Activated effector memory CD4-positive, alpha-beta T cell treated with anti-CD3 and anti-CD28 coated beads, Interleukin-2, amount 50 U/mL, for 16 hours (primary cell): ENCODE results near the gene DMWD.

Experiments used
- DNase-seq: peaks from one replicate; pipeline ENCODE4 v3.0.0-alpha.2; 2020

Gene DMWD

DNA sequence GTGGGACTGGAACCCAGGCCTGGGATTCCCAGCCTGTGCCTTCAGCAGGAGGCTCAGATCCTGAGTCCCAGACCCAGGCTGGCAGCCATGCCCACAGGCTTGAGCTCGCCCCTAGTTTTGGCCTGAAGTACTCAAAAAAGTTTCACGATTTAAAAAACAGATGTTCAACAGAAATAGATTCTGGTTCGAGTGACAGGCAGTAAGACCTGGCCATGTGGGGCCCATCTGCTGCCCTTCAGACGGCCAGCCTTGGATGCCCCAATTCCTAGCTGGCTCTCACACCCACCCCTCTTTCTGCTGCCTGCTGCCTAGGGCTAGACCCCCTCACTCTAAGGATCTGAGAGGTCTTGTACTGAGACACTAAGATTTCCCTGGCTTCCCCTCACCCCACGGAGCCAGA, 7.5 kb downstream of the DMWD start:
- DNase-seq: no peak

DNA sequence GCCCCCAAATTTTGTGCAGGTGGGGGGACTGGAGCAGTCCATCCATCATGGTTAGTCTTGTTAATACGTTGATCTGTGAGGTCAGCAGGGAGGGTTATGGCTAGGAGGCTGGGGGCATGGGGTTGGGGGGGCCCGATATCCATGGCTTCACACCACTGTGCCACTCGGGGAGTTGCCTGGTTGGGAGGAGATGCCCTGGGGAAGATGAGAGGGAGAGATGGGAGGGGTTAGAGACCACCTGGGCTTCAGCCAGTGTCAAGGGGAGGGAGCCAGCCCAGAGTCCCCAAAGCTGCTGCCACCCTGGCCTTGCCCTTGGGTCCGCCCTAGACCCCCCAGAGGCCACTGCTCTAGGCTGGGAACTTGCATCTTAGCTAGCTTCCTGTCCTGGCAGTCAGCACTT, 8.5 kb downstream of the DMWD start:
- DNase-seq: no peak

DNA sequence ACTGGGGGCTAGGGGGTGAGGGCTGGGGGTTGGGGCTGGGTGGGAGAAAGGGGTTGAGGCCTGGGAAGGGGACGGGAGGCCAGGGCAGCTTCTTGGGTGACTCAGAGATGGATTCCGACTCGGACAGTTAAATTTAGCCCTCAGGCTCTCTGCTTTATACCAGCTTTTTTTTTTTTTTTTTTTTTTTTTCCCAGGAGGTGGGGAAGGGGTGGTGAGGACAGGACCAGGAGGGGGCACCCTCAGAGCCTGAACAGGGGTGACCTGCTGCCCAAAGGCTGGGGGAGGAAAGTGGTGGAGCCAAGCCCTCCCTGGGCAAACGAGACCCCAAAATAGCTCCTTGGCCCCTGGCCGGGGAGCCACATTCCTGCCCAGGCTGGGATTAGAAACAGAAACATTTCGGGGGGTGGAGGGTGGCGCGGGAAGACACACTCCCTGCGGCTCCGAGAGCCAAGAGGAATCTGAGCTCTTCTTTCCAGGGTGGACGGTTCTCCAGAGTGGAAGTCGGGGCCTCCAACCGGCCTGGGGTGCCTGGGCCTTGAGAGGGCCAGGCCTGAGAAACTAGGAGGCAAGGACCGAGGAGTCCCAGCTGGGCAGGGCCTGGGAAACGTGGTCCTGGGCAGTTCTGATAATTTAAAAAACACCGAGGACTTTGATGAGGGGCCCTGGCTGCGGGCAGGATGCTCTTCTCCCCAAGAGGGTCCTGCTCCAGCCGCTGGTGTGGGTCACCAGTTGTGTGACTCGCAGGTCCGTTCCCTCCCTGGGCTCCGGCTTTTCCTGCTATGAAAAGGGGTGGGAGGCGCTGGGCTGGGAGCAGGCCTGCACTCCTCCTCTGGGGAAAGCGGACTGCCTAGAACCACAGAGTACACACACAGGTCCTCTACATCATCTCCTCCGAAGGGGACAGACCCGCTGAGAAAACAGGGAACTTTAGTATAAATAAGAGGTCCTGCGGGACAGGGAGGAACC, 9.5 kb downstream of the DMWD start:
- DNase-seq: no peak

DNA sequence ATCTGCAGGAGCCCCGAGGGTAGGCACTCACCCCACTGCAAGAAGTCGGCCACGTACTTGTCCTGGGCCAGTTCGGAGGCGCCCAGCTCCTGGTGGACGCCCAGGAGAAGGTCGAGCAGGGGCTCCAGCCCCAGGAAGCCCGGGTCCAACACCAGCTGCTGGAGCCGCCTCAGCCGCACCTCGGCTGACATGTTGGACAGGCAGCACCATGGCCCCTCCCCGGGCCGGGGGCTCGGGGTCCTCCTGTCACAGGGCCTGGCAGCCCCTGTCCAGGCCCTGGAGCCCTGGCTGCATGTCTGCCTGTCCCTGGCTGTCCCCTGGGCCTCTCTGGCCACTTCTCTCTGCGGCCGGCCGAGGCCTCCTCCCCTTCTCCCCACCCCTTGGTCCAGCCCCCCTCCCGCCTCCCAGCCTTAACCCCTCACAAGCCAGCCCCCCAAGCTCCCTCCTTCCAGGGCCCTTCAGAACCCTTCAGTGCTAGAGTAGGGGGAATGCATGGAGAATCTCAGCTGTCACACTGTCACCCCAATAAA, 10.4 kb downstream of the DMWD start, which contains the start of gene DMPK:
TSS of gene DMPK (minus strand) at position 329 of the 530 bp plus-strand sequence. CDS start at position 191, 138 bp downstream.
- no peak for DNase-seq

DNA sequence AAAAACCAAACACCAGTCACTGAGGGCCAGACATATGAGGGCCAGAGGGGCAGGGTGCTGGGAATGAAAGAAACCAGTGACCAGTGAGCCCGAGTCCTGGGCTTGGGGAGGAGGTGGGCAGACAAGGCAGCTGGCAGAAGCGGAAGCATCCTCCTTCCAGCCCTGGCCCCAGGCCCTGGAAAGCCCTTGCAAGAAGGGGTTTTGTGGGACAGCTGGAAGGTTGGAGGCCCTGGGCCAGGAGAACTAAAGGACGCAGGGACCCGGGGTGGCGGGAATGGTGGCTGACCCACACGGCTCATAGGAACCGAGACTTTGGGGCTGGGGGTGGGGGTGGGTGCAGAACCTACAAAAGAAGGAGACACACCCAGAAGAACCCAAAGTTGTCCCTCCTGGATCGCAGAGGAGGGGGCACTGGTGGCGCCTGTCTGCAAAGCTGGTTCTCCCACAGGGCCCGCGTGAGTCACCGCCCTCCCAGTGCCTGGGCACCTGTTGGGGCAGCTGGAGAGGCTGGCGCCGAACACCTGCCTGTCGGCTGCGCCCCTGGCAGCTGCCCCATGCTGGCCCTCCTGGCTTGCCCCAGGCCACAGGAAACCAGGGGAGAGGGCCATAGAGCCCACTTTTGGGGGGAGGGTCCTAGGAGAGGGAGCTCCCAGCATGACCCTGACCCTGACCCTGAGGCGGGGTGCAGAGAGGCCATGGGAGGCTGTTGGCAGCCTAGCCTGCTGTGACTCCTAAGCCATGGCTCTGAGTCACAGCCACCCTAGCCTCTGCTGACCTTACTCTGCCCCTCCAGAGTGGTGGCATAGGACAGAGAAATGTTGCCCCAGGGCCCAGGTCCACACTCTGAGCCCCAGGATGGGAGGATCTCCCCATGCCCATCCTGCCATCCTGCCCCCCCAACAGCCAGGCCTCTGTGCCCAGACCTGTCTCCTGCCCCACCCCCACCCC, 11.2 kb downstream of the DMWD start:
- no peak for DNase-seq

DNA sequence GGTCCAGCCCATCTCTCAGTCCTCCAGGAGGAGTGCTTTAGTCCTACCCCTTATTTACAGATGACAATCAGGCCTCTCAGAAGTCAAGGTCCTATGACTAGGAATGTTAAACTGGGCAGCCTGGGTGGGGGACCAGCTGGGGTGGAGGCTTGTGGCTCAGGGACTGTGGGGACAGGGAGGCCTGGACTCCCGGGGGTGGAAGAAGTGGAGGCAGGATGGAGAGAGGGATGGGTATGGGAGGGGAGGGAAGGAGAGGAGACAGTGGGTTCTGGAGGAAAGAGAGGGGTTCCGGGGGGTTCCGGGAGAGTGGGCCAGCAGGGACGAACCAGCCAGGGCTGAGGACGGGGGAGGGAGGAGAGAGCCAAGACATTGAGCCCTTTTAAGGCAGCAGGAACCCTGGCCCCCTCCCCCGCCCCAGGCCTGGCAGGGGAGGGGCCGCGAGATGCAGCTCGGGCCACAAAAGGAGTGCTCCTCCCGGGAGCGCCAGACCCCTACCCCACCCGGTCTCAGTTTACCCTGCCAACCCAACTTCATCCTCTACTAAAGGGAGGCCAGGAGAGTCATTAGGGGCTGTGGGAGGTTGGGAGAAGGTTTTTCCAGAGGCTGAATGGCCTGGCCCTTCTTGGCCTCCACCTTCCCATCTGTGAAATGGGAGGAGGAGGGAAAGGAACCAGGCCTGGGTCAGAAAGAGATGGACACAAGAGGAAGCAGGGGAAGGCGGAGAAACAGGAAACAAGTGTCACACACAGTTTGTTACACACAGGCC, 12.0 kb downstream of the DMWD start:
- DNase-seq: no peak

DNA sequence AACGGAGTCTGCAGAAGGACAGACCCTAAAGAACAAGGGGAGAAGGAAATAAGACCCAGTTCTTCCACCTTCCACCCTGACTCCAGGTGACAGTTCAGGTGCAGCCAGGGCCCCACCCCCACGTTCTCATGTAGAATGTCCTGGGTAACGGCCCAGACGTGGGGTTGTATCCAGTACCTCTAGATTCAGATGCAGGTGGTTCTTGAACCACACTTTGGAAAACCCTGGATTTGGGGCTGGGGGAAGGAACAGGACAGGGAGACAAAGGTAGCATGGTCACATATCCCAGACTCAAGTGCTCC, 12.5 kb downstream of the DMWD start:
- no peak for DNase-seq

DNA sequence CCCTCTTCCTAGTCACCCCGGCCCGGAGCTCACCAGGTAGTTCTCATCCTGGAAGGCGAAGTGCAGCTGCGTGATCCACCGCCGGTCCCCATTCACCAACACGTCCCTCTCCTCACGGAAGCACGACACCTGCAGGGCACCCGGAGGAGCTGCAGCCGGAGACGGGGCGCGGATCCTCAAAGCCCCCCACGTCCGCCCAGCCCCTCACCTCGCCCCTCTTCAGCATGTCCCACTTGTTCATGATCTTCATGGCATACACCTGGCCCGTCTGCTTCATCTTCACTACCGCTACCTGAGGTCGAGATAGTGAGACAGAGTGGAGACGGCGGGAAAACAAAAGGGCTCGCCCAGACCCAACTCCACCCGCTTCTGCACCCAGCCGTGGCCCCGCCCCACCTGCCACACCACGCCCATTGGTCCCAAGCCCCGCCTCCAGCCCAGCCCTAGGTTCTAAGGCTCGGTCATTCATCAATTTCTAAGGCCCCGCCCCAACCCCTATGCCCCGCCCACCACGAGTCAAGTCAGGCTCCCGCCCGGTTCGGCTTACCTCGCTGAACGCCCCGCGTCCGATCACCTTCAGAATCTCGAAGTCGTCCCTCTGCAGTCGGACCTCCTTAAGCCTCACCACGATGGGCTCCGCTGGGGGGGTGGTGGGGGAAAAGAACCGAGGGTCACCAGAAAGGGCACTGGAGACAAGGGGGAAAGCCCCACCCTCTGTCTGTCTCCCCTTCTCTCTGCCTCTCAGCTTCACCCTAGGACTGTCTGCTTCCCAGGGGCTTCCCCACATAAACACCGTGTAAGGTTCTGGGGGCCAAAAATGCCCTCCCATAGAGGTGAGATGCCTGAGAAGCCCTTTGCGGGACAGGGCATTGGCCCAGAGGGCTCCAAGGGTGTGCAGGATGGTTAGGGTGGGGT, 13.2 kb downstream of the DMWD start:
- peak; percentile 93 for DNase-seq

DNA sequence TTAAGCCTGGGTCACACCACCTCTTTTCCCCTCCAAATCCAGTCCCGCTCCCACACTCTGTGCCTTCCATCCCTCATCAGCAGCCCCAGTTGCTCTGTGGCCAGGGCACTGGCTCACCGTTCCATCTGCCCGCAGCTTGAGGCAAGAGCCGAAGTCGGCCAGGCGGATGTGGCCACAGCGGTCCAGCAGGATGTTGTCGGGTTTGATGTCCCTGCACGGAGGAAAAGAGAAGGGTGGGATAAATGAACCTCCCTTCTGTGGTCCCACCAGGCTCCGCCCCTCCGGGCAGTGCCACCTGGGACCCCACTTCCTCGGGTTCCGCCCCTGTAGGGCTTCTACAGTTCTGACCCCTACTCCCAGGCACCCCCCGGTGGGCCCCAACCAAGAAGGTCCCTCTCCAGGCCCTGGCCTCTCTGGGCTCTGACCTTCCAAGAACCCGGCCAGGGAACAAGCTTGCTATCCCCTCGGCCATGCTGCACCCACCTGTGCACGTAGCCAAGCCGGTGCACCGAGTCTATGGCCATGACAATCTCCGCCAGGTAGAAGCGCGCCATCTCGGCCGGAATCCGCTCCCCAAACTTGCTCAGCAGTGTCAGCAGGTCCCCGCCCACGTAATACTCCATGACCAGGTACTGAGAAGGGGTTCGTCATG, 14.5 kb downstream of the DMWD start:
- DNase-seq: no peak

DNA sequence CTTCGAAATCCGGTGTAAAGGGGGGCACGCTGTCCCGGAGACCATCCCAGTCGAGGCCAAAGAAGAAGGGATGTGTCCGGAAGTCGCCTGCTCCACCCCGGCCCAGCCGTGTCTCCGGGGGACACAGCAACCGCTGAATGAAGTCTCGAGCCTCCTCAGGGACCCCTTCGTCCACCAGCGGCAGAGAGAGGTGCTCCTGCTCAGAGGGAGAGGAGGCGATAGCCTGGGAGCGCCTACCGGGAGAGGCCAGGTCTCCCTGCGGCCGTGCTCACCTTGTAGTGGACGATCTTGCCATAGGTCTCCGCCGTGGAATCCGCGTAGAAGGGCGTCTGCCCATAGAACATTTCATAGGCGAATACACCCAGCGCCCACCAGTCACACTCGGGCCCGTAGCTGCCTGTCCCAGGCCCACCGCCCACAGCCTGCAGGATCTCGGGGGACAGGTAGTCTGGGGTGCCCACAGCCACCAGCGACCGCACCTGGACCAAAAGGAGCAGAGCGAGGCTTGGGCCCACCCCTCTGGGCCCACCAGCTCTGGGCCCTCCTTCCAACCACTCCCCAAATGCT, 15.2 kb downstream of the DMWD start:
- no peak for DNase-seq

DNA sequence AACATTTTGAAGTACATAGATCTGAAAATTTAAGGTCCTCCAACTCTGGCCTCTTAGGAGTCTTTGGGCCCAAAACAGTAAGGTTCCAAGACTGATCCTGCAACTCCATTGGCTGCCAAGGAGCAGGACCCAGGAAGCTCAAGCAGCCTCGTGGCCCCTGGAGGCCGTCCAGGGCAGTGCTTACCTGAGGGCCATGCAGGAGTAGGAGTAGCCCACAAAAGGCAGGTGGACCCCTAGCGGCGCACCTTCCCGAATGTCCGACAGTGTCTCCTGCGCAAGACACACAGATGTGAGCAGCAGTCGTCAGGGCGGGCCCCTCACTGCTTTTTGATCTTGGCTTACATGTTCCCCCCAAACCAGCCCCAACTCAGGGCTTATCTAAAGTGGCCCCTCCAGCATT, 17.9 kb downstream of the DMWD start:
- DNase-seq: no peak

DNA sequence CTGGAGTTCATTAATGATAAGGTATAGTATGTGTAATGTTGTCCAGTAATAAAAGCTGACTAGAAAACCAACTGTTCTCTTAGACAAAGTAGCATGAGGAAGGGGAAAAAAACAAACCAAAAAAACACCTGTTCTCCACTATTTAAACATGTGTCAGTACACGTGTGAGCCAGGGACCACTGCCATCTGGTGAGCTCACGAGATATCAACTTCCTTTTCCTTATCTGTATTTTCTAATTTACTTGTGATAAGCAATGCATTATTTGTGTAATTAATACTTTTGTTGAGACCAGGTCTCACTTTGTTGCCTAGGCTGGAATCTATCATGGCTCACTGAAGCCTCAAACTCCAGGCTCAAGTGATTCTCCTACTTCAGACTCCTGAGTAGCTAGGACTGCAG, 19.3 kb downstream of the DMWD start:
- no peak for DNase-seq

DNA sequence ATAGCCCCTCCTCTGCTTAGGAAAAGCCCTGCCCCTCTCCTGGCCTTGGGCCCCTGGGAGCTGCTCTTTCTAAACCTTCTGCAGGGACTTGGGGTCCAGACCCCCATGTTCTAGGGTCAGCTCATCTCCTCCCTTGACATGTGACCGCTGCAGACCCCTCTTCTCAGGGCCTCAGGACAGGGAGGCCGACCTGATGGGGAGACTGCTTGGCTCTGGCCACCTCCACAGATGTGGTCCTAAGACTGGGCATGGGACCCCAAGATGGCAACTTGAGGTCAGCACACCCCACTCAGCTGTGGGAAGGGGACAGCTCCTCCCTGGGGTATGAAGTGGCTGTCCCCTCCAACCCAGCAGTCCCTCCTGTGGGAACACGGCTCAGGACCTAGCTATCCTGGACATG, 19.7 kb downstream of the DMWD start:
- no peak for DNase-seq

DNA sequence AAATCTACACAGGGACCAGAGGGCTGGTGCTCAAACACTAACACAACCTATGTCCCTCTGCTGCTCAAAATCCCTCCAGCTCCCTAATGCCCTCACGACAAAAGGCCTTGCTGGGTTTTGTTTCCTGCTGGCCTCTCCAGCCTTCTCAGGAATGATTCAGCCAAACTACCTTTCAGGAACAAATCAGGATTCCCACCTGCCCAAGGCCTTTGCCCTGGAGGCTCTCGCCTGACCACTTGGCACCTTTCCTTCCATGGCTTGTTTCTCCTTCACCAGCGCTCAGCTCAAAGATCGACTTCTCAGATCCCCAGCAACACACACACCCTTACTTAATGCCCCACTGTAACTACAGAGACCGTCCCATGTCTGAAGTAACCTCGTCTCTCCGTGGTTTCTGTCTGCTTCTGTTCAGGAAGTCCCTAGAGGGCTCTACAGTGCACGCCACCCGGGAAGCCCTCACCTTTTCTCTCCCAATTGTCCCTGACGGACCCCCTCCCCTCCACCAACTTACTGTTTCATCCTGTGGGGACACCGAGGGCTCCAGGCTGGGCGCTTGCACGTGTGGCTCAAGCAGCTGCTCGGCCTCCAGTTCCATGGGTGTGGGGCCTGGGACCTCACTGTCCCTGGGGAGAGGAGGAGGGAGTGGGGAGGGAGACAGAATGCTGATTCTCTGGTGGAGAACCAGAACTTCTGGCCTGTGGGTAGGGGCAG, 20.4 kb downstream of the DMWD start:
- DNase-seq: no peak

DNA sequence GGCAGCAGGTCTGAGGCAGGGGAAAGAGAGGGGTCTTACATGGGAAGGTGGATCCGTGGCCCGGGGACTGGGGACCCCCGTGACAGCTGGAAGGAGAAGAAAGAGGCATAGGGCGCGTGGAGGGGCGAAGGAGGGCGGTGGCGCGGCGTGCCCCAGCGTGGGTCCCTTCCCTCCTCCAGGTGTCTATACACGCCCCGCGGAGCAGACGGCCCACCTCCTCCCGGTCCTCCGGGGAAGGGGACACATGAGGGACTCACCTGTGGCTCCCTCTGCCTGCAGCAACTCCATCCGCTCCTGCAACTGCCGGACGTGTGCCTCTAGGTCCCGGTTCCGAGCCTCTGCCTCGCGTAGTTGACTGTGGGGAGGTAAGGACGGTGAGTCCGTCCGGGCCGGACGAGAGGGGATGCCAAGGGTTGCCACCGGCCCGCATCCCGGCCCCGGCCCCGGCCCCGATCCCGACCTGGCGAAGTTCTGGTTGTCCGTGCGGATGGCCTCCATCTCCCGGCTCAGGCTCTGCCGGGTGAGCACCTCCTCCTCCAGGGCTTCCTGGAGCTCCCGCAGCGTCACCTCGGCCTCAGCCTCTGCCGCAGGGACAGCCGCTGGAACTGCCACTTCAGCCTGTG, 21.2 kb downstream of the DMWD start:
- DNase-seq: no peak

DNA sequence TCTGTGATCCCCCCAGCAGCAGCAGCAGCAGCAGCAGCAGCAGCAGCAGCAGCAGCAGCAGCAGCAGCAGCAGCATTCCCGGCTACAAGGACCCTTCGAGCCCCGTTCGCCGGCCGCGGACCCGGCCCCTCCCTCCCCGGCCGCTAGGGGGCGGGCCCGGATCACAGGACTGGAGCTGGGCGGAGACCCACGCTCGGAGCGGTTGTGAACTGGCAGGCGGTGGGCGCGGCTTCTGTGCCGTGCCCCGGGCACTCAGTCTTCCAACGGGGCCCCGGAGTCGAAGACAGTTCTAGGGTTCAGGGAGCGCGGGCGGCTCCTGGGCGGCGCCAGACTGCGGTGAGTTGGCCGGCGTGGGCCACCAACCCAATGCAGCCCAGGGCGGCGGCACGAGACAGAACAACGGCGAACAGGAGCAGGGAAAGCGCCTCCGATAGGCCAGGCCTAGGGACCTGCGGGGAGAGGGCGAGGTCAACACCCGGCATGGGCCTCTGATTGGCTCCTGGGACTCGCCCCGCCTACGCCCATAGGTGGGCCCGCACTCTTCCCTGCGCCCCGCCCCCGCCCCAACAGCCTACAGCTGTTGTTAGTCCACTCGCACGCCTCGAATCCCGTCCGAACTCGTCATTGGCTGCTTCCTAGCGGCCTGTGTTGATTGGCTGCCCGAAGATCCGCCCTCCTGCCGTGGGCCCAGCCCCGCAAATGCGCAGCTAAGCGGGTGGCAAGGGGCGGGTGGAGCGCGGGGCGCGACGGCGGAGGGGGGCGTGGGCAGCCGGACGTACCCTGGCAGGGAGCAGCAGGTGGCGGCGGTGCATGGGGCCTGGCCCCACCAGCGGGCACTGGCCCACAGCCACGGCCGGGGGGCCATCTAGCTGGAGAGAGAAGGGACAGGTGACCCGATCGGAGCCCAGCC, 22.2 kb downstream of the DMWD start:
- peak; percentile 97 for DNase-seq

DNA sequence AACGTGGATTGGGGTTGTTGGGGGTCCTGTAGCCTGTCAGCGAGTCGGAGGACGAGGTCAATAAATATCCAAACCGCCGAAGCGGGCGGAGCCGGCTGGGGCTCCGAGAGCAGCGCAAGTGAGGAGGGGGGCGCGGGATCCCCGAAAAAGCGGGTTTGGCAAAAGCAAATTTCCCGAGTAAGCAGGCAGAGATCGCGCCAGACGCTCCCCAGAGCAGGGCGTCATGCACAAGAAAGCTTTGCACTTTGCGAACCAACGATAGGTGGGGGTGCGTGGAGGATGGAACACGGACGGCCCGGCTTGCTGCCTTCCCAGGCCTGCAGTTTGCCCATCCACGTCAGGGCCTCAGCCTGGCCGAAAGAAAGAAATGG, 22.8 kb downstream of the DMWD start:
- DNase-seq: no peak

DNA sequence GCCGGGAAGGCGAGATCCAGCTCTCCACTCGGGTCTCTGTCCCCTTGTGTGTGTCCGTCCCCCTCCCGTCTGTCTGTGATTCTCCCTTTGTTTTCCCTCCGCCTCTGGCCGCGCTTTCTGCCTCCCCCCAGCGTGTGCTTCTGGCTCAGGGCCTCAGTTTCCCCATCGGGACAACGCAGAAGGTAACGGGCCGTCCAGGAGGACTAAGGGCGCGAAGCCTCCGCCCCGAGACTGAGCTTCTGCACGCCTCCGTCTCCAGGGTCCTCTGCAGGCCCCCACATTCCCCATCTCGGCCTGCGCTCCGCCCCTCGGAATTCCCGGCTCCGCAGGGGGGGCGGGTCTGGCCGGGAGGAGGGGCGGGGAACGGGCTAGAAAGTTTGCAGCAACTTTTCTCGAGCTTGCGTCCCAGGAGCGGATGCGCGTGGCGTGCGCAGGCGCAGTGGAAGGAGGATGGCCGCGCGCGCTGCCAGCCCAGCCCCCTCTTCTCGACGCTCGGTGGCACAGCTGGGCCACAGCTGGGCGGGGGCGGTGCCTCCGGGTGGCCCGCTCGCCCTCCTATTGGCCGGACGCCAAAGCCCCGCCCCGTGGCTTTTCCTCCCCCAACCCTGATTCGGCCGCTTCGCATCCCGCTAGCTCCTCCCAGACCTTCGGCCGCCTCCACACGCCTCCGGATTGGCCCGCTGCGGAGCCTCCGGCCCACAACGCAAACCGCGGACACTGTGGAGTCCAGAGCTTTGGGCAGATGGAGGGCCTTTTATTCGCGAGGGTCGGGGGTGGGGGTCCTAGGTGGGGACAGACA, 23.5 kb downstream of the DMWD start, which contains the start of gene SIX5:
TSS of gene SIX5 (minus strand) at position 269 of the 799 bp plus-strand sequence. CDS start 408 bp downstream, outside the sequence.
- DNase-seq: peak; percentile 97
